HTR-8/SVneo (cell line): ENCODE data around the gene C1orf122.
"Not testable (repeated sequence)": the region's sequence is repeated elsewhere in the genome, so short reads cannot be mapped to it uniquely, and the experiment has no call there.

ENCODE experiments used
- DNase-seq: peaks from one replicate; pipeline ENCODE4 v3.0.0; 2011; ENCODE audit warnings: low spot score, mixed read lengths; ENCODE audit not compliant: insufficient read length
- FAIRE-seq: peaks from 2 replicates; lab custom pipeline; 2011; peaks lifted over from hg19 to GRCh38; lab: Jason Lieb, UNC

The C1orf122 gene

DNA sequence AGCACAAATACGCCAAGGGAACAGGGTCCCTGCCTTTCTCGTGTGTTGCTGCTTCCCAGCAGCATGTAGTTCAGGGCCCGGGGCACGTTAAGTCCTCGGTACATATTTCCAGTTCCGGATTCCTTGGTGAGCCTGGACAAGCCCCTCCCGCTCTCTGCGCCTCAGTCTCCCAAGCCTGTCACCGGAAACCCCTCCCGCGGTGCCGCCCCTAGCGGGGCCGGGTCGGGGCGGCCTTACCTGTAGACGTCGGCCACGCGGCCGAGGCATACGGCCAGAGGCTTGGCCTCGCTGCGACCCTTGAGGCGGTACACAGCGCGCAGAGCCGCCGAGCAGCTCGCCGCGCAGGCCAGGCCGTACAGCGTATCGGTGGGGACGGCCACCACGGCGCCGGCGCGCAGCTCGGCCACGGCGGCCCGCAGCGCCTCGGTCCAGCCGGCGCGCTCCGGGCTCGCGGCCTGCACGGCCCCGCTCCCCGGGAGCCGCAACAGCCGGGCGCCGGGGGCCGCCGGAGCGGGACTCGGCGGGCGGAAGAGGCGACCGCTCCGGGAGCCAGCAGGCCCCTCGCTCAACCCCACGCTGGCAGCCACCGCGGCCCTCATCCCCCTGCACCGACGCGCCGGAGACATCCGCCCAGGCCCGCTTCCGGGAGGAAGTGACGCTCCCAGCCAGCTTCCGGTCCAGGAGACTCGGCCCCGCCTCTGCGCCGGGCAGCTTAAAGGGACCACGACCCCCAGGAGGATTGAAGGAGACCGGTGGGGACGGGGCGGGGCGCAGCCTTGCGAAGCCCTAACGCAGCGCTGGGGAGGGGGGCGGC, at the start of gene C1orf122, which contains the start of gene YRDC:
Gene C1orf122, plus strand, starts transcription at position 236 of the 814 bp plus-strand sequence. CDS start 615 bp downstream, outside the sequence.
Gene YRDC, minus strand, starts transcription at position 654 of the 814 bp plus-strand sequence. Its CDS starts 28 bp downstream, at position 626.
- peak; percentile 49 for FAIRE-seq

DNA sequence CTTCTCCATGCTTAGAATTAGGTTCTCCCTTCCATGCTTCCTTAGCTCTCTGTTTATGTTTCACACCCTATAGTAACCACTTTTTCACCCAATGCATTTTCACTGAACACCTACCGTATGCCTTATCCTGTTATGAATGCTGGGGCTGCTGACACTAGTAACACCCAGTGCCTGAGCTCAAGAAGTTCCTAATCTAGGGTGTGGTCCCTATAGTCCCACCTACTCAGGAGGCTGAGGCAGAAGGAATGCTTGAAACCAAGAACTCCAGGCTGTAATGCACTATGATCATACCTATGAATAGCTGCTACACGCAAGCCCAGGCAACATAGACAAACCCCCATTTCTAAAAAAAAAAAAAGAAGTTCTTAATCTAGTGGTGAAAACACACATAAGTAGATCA, 48.1 kb upstream of the C1orf122 start:
- FAIRE-seq (no peak), DNase-seq (no peak)

More for the DNA sequence above, at the start of gene C1orf122, which contains the start of gene YRDC:
- DNase-seq = peak; percentile 95

DNA sequence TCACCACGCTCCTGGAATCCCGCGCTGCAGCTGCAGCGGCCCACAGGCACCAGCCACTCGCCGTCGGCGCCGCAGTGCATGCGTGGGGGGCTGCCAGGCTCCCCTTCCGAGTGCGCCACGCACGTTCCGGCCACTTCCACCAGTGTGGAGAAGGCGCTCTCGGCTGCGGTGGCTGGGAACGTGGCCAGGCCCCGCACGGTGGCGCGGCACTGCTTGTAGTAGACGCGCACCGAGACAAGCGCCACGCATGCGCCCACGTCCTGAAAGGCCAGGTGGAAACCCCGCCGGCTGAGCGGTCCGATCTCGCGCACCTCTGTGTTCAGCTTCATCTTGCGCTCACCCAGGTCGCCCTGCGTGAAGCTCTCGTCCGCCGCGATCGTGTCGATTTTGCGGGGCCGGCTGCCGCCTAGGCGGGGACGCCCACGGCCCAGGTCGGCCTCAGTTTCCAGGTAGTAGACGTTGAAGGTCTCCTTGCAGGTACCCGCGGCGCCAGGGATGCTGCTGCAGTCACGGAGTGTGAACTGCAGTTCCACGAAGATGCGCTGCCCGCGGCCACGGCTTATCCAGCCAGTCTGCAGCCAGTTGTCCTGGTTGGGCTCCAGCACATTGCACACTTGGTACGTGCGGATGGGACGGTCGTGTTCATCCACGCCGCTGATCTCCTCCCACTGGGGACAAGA, 46.0 kb upstream of the C1orf122 start:
- FAIRE-seq (no peak), DNase-seq (no peak)

DNA sequence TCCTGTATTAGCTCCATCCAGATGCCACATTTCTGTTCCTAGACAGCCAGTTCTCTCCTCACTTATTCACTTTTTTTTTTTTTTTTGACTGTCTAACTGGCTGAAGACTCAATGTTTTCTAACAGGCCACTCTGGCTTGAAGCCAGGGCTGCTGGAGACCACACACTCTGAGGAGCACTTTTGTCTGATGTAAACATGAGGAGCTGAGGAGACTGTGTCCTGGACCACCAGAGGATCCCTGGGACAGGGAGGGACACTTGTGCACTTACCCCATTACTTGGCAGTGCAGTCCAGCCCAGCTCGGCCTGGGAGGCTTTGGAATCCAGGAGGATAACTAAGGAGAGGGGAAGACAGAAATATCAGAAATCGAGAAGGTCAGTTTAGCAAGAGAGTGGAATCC, 45.1 kb upstream of the C1orf122 start:
- no peak for FAIRE-seq
- DNase-seq = no peak

DNA sequence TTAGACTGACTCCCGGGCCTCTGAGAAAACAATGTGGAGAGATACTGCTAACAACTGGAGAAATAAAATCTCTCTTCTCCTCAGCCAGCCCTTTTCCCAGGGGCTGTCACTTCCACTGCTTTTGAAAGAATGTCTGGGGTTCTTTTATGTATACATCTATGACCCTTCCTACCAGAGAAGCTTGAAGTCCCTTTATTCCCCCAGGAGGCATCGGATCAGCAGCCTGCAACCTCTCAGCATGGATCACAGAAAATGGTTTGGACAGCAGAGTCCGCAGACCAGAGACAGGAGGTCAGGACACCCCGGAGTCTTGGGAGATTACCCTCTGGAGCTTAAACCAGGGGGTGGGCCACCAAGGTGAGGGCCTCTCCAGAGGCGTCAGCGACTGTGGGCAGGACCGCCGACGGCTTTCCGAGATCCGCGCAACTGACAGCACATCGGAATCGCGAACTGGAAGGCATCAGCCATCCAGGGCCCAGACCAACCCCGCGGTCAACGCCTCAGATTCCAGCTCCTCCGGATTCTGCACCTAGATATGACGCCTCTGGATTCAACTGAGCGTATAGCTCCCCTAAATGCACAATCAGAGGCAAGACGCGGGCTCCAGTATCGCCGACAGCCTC, 43.7 kb upstream of the C1orf122 start:
- DNase-seq (no peak), FAIRE-seq (no peak)

DNA sequence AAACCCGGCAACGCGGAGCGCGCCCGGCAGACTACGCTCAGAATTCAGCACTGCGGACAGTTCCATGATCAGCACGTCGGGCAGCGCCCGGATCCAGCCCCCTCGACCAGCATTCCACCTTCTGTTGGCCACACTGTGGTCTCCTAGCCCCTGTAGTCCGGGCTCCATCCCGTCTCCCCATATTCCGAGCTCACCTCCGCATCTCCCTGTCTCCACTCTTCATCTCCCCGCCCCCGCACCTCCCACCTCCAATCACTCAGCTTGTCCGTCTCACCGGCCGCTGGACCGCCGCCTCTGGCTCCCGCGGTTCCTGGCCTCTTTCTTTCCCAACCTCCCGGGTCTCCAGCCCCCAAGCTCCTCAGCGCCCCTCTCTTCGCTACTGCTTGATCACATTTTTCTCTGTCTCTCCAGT, 43.2 kb upstream of the C1orf122 start:
- FAIRE-seq = no peak
- DNase-seq = peak; percentile 47

DNA sequence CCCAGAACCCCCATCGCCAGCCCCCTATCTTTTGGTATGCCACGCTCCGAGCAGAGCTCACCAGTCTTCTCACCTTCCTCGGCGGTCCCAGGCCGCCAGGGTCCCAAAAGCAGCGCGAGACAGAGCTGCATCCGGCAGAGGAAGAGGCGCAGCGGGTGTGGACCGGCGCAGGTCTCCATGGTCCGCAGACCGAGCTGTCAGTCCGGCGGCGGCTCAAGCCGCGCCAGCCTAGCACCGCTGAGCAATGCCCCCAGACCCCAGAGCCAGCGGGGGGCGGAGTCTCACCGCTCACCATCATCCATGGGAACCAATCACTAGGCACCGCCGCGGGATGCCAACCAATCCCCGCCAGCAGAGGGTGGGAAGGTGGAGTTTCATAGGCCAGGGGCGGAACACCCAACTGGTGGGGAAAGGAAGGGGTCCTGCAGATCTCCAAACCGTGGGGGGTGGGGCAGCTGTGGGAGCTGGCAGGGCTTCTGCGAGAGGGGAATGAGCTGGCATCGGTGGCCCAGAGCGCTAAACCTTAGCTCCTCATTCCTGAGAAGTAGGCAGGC, 42.6 kb upstream of the C1orf122 start, which contains the start of gene EPHA10:
Gene EPHA10, minus strand, starts transcription at position 233 of the 554 bp plus-strand sequence. Its CDS starts 54 bp downstream, at position 179.
- FAIRE-seq = no peak
- DNase-seq = no peak

DNA sequence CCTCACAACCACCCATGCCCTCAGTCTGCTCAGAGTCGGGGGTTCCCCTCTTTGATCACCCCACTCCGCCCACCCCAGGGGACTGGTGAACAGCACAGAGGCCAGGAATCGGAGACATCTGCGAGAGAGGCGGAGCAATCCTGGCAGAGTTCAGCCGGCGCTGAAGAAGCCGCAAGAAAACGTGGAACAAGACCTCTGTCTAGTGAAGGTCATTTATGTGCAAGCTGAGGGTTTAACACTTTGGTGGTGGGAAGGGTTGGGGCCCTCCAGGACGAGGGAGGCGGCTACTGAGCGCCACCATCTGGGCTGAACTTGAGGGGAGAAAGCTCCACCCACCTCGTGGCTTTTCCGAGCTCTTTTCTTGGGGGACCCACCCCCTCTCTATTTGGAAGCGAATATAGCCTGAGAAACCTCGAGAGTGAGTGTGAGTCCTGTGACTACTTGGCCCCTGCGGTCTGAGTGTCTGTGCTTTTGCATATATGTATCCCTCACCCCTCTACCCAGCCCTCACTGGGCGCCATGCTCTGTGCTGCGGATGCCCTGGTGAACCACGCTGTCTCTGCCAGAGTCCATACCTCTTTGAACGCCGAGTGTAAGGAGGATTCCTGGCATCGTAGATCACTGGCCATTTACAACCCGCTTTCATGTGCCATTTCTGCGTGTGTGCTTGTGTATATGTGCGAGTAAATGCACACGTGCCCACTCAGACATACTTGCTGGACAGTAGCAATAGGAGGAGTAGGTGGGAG, 41.5 kb upstream of the C1orf122 start:
- DNase-seq = no peak
- no peak for FAIRE-seq

DNA sequence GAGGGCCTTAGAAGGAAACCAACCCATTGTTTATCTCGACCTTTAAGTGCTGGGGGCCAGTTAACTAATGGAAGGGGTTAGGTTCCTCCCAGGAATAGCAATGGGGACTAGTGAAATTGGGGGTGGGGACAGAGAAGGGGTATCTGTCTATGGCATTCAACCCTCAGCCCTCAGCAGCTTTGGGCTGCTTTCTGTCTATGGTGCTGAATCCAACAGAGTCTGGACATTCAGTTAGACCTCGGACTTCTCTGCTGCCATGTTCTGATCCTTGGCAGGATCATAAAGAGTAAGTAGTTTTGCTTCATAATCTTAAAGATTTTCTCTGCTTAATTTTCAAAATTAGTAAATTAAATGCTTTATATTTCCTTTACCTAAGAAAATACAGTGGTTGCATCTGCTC, 40.1 kb upstream of the C1orf122 start:
- DNase-seq = no peak
- no peak for FAIRE-seq

DNA sequence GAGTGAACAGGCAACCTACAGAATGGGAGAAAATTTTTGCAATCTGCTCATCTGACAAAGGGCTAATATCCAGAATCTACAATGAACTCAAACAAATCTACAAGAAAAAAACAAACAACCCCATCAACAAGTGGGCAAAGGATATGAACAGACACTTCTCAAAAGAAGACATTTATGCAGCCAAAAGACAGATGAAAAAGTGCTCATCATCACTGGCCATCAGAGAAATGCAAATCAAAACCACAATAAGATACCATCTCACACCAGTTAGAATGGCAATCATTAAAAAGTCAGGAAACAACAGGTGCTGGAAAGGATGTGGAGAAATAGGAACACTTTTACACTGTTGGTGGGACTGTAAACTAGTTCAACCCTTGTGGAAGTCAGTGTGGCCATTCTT, 36.1 kb upstream of the C1orf122 start:
- not testable (repeated sequence) for DNase-seq, FAIRE-seq

DNA sequence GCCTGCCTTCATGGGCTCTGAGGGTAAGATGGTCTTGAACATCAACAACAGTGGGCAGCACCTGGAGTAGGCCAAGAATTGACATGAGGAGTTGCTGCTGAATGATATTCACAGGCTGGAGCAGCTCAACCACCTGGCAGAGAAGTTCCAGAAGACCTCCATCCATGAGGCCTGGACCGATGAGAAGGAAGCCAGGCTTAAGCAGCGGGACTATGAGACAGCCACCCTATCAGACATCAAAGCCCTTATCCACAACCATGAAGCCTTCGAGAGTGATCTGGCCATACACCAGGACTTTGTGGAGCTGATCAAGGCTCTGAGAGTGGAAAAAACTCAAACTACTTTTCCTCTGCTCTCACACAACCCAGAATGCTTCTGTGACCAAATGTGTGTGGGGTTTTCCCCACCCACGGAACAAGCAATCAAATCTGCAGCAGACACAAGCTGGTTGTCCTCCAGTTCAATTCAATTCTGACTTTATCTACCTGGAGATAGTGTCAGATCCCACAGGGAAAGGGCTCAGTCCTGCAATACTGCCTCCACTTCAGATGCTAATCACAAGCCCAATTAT, 30.6 kb upstream of the C1orf122 start:
- no peak for DNase-seq
- FAIRE-seq = no peak

DNA sequence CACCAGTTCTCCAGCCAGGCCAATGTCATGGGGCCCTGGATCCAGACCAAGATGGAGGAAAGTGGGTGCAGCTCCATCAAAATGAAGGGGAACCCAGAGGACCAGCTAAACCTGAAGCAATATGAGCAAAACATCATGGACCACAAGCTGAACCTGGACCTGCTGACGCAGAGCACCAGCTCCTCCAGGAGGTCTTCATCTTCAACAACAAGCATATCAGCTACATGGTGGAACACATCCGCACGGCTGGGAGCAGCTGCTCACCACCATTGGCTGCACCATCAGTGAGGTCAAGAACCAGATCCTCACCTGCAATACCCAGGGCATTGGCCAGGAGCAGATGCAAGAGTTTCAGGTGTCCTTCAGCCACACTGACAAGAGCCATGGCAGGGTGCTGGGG, 28.9 kb upstream of the C1orf122 start:
- DNase-seq = no peak
- FAIRE-seq = no peak

DNA sequence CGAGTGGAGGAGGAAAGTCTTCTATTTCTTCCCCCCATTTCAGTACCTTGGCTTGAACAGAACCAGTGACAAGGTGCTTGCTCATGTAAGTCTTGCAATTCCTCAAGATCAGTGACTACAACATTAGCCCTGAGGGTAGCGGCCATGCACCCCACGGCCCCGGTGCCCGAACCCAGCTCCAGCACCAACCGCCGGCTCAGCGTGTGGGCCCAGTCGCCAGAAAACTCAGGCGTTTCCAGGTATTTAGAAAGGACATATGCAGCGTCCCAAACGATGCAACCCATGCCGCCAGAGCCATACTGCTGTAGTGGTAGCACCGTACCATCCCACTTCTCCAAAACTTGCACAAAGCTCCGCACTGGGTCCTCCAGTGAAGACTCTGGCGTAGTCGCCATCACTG, 25.1 kb upstream of the C1orf122 start:
- DNase-seq (no peak), FAIRE-seq (no peak)

DNA sequence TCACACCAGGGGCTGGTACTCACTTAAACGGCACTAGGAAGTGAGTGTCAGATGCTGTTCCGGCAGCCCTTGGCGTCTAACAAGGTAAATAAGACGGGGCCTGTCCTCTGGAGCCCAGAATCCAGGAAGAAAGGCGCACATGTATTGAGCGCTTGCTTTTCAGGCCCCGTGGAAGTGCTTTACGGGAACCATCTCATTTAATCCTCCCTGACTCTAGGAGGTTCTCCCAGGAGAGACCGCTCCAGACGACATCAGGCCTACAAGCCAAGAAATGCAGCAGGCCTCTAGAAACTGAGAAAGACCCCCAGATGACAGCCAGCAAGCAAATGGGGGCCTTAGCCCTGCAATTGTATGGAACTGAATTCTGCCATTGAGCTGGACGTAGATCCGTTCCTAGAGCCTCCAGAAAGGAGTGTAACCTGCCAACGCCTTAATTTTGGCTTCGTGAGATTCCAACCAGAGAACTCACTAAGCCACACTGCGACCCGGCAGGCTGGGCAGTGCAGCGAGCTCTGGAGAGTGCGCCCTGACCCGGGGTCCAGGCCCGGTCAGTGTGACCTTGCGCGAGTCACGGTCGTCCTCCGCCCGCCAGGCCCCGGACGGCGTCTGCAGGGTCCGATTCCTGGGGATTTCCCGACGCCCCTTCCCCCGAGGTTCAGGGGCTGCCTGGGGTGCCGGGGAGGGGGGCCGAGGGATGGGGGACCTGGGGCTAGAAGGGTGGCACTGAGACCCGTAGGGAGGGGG, 14.5 kb upstream of the C1orf122 start:
- FAIRE-seq (no peak), DNase-seq (no peak)

DNA sequence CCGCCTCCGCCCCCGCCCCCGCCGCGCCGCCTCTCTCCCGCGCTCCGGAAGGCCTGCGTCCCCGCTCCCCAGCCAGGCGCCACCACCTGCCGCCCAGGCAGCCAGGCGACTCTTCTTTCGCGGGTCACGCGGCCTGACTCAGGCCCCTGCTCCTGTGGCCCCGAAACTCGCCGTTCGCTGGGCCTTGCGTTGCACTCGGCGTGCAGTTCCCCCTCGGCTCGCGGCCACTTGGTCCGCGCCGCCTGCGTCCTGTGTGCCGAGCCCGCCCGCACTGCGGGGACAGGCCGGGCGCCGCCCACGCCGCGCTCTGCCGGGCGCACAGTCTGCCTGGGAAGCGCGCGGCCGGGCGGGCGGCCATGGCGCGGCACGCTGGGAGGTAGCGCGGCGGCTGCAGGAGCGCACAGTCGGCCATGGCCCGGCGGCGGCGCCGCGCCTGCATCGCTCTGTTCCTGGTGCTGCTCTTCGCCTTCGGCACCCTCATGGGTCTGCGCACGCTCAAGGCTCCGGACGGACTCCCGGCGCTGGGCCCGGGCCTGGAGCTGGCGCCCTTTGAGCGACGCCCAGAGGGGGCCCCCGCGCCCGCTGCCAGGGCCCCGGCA, 13.7 kb upstream of the C1orf122 start, which contains the start of gene MANEAL:
Gene MANEAL, plus strand, starts transcription at position 75 of the 599 bp plus-strand sequence. Its CDS starts 336 bp downstream, at position 411.
- peak; percentile 83 for FAIRE-seq
- peak; percentile 38 for DNase-seq

DNA sequence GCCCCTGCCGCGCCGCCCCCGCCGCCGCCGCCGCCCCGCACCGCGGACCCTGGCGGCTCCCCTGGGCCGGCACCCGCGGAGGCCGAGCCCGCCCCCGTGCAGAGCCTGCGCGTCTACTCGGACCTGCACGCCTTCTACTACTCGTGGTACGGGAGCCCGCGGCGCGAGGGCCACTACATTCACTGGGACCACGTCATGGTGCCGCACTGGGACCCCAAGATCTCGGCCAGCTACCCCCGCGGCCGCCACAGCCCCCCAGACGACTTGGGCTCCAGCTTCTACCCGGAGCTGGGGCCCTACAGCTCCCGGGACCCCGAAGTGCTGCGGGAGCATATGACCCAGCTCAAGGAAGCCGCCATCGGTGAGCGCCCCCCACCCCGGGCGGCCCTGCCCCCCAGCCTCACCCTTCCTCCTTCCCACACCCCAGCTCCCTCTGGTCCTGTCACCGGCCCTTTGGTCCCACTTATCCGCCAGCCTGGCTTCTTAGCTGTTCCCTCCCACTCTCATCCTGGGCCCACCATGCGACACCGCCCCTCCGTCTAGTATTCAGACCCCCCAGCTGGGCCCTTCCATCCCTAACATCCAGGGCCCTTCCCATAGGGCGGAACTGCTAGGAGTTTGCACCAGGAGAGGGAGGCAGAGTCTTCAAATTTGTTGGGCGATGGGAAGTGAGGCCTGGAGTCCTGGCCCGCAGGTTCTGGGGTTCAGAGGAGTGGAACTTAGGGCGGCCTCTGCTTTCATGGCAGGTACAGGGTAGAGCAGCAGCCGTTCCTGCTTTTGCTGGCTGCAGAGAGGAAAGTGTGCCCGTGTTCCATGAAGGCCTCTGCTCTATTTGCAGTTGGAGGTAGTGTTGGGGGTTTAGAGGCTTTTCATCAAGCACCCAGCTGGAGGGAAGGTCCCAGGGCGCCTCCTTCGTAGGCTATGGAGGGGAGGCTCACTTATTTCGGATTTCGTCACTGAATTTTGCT, 12.9 kb upstream of the C1orf122 start:
- DNase-seq (peak; percentile 34), FAIRE-seq (no peak)
